Stimulated activated CD4-positive, alpha-beta T cell treated with anti-CD3 and anti-CD28 coated beads, TNF-alpha, amount 100 ng/mL, for 48 hours (primary cell): ENCODE data around the gene PLEKHG1.

Experiments used
- DNase-seq, 3 donors: peaks; one replicate each; pipeline ENCODE4 v3.0.0-alpha.2; 2020; ENCODE audit warnings: low read depth in 3 of 3

The PLEKHG1 gene

DNA sequence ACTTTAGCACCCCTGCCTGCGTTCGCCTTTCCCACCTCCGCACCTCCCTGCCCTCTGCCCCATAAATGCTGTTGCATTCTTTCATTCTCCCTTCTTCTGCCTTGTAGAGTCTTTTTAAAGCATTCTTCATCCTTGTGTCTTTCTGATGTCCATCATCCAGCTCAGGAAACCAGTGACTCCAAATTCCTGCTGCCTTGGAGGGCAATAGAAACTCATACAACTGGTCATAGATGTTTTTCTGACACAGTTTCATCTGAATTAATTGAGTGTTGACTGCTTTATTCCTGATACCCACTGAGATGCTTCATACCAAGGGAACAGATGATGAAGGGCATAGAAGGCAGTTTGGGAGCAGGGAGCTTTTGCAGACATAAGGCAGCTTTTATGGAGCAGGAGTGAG is 19.6 kb downstream of the PLEKHG1 start:
- no peak for DNase-seq

GRCh38 chr6:150620244-150620643 is 20.6 kb downstream of the PLEKHG1 start:
- DNase-seq = no peak

DNA sequence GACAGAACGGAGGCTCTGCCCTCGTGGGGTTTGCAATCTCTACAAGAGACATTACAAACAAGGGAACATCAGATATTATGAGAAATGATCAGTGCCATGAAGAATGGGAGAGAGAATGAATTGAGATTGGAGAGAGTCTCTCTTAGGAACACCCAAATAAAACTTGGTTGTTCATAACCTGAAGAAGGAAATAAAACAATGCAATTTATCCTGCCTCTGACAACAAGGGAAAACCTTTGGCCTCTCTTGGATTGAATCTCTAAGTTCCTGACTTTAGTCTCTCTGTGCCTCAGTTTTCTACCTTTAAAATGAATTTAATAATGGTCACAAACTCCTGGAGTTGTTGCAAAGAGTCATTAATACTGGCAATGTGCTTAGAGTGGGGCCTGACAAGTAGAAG is 21.1 kb downstream of the PLEKHG1 start:
- no peak for DNase-seq

DNA sequence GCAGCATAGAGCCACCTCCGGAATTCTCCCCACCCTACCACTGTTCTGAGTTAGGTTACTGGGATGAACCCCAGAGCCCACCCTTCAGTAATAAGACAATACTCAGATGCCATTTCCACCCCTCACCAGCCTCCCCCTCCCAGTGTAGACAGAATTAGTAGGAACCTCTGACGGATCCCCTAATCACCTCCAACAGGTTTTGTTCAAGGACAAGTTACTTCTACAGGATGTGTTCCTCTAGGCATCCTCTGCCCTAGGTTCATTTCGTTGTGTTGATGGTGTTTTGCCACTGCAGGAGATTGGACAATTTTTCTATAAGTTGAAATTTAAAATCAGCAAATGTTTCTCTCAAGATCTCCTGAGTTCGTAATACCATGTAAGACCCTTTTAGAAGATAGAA is 22.8 kb downstream of the PLEKHG1 start:
- no peak for DNase-seq

DNA sequence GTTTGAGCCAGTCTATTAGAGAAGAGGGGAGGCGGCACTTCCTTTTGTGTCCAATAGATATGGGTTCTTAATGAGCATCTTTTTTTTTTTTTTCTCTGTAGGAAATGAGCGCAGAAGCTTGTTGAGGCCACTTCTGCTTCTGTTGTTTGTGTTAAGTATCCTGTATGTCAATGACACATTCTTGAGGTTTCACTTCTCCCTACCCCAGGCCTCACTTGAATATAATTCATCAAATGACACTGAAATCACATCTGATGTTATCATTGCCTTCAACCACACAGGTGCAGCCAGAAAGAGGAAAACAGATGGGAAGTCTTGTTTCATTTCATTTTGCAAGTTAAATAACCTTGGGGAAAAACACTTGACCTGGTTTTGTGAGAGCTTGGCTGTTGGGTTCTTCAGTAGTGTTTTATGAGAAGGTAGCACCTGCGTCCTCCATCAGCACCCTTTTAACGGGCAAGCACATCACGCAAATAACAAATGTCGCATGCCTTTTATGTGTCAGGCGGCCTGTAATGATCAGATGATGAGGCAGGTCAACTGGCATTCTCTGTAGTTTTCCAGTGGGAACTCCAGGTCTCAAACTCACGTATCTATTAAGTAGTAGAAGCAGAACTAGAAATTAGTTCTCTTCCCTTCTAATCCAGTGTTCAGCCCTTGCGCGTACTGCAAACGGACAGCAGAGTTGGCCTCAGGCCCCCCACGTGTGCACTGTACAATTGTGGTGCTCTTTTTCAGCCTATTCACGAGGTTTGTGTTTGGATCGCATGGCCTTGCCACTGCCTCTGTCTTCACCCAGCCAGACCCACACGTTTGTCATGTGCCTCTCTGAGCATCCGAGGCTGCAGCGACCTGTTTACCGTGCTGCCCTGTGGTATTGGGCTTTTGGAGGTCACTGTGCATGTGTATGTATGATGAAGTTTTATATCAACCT is 23.5 kb downstream of the PLEKHG1 start:
- DNase-seq = no peak

GRCh38 chr6:150624191-150624590 is 24.5 kb downstream of the PLEKHG1 start:
- DNase-seq = no peak

GRCh38 chr6:150625927-150626326 is 26.2 kb downstream of the PLEKHG1 start:
- DNase-seq = no peak

DNA sequence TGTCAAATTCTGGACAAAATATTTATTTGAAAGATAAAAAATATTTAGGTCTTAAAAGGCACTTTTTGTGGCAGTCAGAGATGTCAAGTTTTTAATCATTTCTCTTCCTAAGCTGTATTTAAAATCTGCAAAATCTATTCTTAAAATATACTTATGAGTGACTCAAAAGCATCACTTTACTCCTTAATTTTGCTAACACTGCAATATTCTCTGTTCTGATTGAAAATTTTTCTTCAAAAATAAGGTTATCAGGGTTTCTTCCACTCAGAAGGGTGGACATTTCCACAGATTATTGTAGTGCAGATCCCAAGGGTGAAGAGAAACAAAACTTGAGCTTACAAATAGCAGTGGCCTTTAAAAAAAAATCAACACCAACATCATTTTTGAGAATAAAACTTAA is 27.5 kb downstream of the PLEKHG1 start:
- DNase-seq = no peak

DNA sequence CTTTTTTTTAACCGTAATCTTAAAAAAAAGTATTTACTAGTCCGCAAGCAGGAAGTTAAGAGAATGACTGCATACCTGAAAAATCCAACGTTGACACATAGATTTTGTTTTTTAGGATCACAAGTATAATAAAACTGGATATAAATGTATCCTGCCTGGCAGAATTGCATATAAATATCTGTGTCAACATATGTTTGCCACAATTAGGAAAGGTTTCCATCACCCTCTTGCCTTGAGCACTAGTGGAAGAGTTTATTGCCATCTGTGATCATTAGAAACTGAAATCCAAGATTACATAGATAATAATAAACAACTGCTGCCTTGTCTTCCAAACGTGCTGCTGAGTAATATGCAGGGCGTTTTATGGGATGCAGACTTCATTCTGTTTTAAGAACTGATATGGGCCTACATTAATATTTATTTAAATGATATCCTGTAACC is 27.9 kb downstream of the PLEKHG1 start:
- no peak for DNase-seq

DNA sequence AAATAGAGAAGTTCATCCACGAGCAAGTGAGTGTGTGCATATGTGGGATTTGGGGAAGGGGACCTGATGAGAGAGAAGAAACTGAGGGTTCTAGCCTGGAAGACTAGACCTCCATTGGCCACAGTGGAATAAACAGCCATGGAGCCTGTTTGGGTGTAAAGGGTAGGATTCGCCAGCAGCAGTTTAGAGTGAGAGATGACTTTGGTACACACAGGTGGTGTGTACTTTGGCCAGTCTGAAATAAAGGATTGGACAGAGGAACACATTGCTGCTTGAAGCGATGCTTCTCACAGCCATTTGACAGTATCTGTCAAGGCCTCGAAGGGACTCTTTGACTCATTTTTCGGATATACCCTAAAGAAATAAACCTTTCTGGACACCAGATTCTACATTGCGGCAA is 29.2 kb downstream of the PLEKHG1 start:
- no peak for DNase-seq

GRCh38 chr6:150631283-150631983 is 31.7 kb downstream of the PLEKHG1 start:
- no peak for DNase-seq

GRCh38 chr6:150631984-150632642 is 32.4 kb downstream of the PLEKHG1 start:
- no peak for DNase-seq

DNA sequence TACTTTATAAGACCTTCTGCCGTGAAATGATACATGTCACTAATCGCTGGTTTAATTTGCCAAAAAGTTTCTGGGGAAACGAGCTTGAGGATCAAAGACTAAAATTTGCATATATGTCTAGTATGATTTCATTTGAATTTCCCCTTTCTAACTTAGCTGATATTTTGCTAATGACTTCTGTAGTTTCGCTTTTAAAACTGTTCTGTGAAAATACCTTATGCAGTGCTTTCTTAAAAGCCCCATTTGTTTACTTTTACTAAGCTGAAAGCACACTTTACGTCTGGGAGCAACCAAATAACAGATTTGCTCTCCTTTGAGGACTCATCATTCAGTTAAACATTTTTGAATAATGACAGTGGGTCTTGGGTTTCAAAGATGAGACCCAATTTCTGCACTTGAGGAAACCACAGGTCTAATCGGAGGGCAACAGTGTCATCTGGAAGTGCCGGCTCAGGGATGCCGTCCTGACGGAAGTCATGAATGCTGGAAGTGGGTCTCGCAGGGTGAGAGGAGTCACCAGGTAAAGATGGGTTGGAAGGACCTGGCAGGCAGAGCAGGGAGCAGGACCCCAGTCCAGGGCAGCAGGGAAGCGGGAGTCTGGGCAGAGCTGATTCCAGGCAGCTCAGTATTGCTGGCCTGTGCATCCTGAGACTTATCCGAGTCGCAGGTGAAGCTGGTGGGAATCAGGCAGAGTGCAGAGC is 33.2 kb downstream of the PLEKHG1 start:
- no peak for DNase-seq

DNA sequence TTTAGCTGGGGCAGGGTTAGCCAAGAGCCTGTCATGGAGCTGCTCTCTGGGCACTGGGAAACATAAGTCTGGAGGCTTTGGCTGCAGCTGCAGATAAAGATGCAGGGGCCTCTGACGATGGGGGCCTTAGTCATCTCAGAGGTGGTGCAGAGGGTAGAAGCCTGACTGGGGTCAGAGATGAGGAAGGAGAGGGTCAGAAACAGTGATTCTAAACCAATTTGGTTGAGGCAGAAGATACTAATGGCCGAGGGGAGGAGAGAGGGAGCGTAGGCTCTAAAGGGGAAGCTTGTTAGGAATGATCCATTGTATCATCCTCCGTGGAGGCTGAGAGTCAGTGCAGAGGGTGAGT is 33.8 kb downstream of the PLEKHG1 start:
- DNase-seq = no peak

DNA sequence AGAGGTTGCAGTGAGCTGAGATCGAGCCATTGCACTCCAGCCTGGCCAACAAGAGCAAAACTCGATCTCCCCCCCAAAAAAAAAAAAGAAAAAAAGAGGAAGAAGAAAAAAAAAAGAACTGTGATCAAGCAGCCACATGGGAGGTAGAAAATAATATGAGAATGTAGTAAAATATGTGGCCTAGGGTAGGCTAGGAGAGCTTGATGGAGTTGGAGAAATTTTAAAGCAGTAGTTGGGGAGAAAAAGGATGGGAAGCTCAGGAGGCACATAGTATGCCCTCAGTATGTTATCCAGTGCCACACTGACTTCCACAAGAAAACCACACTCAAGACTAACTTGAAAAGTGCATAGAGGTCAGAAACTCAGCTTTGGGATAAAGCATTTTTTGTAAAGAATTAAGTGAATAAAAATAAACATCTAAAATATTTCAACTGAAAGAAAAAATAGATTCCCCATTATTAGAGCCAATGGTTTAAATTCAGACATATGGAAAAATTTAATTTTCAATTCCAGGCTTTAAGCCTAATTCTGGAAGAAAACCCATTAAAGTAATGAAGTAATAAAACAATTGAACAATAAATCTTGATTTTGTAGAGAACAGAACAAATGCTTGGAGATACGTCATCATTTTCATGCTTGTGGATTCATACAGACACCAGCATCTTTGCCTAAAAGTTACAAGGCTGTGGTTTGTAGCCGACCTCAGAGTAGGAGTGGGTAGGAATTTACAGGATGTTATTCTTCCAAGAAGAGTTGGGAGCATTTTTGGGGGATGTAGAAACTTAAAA is 34.7 kb downstream of the PLEKHG1 start:
- no peak for DNase-seq

DNA sequence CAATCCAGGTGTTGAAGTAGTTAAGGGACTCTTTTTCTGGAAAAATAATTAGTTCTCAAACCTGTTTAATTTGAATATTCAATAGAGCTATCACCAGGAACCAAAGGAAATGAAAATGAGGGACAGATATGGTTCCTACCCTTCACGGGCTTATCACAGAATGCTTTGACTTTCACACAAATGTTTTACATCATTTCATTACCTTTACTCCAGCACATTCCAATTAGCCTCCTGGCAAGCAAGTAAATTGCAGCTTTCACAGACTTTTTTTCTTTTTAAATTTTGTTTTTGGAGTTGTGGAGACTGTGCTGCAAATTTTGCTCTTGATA is 35.2 kb downstream of the PLEKHG1 start:
- no peak for DNase-seq

DNA sequence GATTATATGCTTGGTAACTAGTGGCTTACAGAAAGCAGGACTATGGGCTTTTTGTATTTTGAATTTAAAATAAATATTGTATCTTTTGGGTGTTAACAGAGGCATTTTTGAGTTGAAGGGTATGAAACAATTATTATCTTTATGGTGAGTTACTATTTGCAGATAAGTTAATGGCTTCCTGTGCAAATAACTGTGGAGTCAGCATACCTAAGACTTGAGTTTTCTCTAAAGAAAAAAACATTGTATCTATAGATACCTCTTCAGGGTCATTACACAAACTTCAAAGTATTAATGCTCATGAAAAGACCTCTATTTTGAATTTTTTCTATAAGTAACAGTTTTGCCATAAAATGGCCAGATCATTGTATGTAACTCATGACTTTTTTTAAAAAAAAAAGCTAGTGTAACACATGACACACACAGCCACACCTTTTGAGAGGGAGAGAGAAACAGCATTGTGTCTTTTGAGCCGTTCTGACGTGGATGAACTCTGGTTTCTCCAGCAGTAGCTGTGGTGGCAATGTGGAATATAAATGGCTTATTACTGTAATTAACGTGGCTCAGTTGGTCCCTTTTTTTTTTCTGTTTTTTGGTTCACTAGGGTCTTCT is 36.3 kb downstream of the PLEKHG1 start:
- no peak for DNase-seq

GRCh38 chr6:150636808-150637207 is 37.1 kb downstream of the PLEKHG1 start:
- no peak for DNase-seq

- DNase-seq = no peak
These were observed 37.6 kb downstream of the PLEKHG1 start for GRCh38 chr6:150637266-150637665.

GRCh38 chr6:150638267-150638666 is 38.6 kb downstream of the PLEKHG1 start:
- DNase-seq = no peak

DNA sequence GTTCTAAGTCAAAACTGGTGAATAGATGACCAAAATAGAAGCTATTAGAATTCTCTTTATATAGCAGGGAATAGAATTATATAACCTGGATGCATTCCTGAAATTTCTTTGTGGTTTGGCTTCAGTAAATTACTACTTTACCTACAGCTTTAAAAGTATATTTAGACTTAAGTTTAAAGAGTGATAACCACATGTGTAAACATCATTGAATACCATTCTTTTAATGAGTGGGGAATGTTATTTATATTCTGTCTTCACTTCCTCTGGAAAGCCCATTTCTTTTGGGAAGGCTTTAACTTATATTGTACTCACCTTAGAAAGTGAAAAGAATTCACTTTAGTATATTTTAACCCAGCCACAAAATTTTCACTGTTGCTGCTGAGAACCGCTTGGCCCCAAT is 39.1 kb downstream of the PLEKHG1 start:
- DNase-seq = no peak
